H4 (cell line): ENCODE measurements around the gene MPRIP. TPM values are rescaled to one million over a fixed set of nuclear protein-coding genes. Genes with fewer than 3 reads are reported as not detected.

Experiments
- DNase-seq: peaks from one replicate; pipeline ENCODE4 v3.0.0-alpha.2; 2015; ENCODE audit warnings: low spot score
- total RNA-seq: library from RNA; depleted of rRNA; stranded (reverse); fragments of >200 nt; shearing (Covaris generic); gene quantifications from 2 replicates; pipeline ENCODE4 v1.2.3, GENCODE V29; 2014

The MPRIP gene
- total RNA-seq, 1 experiment from 2014 or later: 99.5 TPM

DNA sequence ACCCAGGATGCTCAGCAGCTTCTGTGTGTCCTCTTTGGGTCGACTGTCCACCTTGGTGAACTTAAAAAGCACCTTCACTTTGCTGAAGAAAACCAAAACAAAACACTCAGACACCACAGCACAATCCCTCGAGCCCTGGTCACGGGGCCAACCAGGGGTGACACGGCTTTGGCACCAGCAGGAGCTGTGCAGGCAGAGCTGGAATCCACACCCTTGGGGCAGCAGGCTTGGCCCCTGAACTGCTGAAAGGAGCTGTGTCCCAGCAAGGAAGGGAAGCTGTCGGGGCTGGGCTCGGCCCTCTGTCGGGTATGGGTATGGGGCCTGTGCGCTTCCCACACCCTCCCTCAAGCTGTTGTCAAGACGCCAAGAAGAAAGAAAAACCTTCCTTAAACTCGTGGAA, 171.5 kb downstream of the MPRIP start:
- no peak for DNase-seq

GRCh38 chr17:17214646-17215436, 172.6 kb downstream of the MPRIP start:
- DNase-seq: no peak

GRCh38 chr17:17215575-17215974, 173.3 kb downstream of the MPRIP start:
- no peak for DNase-seq

DNA sequence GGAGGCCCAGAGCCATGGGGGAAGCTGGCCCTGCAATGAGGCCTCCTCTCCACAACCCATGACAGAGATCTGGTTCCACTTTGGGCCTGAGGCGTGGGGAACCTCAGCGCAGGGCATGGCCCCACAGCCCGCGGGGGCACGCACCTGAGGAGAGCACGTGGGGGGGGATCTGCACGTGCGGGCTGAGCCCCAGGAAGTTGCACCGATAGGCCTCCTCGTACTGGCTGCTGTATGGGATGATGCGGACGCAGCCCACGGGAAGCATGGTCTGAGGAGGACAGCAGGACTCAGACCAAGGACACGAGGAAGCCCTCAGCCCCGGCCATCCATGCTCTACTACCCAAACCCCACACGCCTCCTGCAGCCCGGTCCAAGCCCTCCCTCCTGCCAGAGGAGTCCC, 174.0 kb downstream of the MPRIP start:
- DNase-seq: no peak

- DNase-seq: no peak
Measured at GRCh38 chr17:17216776-17217175, 174.5 kb downstream of the MPRIP start.

- DNase-seq: no peak
Measured at GRCh38 chr17:17217995-17218394, 175.7 kb downstream of the MPRIP start.

- DNase-seq: no peak
Measured at GRCh38 chr17:17220529-17220928, 178.3 kb downstream of the MPRIP start.

GRCh38 chr17:17221329-17221728, 179.1 kb downstream of the MPRIP start:
- no peak for DNase-seq

DNA sequence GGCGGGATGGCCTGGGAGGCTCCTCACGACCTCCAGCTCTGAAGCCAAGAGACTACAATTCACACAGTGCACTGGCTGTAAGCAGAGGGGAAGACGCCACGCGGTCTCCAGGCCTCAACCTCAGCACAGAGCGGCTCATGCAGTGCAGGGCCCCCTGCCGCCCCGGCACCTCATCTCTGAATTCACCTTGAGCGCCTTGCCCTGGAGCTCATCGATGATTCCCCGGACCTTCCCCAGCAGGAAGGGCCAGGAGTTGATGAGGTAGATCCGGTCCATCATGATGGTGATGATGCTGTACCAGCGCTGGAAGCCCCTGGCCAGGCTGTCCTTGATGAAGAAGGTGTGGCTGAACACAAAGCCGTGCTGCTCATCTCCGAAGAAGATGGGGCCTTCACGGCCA, 181.5 kb downstream of the MPRIP start:
- DNase-seq: no peak

- DNase-seq: no peak
Measured at GRCh38 chr17:17224137-17224536, 181.9 kb downstream of the MPRIP start.

- no peak for DNase-seq
Measured at GRCh38 chr17:17225901-17226300, 183.6 kb downstream of the MPRIP start.

- DNase-seq: no peak
Measured at GRCh38 chr17:17226451-17227265, 184.4 kb downstream of the MPRIP start.

GRCh38 chr17:17227608-17228520, 185.6 kb downstream of the MPRIP start:
- no peak for DNase-seq

- DNase-seq: no peak
Measured at GRCh38 chr17:17228521-17229279, 186.4 kb downstream of the MPRIP start.

DNA sequence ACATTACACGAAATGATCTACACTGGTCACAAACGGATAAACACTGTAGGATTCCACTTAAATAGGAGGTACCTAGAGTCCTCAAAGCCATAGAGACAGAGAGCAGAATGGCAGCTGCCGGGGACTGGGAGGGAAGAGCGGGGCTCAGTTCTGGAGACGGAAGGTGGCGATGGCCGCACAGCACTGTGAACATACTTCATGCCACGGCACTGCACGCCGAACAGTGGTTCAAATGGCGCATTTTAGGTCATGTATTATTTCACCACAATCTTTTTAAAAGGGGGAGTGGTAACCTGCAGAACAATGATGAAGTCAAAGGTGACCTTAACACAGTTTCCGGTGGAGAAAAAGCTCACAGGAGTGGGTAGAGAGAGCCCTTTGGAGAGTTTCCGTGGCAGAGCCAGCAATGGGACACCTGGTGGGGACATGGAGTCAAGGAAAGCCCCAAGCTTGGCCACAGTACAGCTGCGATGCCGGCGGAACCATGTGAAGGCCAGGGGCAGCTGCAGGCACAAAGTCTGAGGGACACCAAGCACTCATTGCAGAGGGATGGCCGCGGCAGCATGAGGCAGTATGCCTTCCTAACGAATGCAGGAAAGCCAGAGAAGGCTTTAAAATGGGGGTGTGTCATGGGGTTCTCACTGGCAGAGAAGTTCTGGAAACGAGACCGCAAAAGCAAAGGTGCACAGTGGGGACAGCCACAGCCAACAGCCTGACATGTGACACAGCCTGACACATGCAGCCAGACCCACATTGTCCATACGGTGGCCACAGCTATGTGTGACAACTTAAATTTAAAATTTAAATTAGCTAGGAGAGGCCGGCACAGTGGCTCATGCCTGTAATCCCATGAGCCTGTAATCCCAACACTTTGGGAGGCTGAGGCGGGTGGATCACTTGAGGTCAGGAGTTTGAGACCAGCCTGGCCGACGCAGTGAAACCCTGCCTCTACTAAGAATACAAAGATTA, 187.4 kb downstream of the MPRIP start:
- DNase-seq: no peak

- DNase-seq: no peak
Measured at GRCh38 chr17:17231621-17232302, 189.5 kb downstream of the MPRIP start.

DNA sequence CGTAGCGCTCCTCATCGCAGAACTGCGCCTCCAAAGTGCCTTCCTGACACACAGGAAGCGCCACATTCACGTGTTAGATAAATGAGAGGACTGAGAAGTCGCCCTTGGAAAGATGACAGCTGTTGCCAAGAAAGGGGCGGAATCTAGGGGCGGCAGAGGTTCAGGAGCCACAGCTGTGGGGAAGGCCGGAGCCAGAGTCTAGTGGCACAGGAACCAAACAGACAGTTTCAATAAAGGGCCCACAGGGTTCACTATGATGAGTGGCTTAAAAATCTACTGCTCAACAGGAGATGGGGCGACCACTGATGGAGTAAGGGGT, 190.0 kb downstream of the MPRIP start:
- DNase-seq: no peak

DNA sequence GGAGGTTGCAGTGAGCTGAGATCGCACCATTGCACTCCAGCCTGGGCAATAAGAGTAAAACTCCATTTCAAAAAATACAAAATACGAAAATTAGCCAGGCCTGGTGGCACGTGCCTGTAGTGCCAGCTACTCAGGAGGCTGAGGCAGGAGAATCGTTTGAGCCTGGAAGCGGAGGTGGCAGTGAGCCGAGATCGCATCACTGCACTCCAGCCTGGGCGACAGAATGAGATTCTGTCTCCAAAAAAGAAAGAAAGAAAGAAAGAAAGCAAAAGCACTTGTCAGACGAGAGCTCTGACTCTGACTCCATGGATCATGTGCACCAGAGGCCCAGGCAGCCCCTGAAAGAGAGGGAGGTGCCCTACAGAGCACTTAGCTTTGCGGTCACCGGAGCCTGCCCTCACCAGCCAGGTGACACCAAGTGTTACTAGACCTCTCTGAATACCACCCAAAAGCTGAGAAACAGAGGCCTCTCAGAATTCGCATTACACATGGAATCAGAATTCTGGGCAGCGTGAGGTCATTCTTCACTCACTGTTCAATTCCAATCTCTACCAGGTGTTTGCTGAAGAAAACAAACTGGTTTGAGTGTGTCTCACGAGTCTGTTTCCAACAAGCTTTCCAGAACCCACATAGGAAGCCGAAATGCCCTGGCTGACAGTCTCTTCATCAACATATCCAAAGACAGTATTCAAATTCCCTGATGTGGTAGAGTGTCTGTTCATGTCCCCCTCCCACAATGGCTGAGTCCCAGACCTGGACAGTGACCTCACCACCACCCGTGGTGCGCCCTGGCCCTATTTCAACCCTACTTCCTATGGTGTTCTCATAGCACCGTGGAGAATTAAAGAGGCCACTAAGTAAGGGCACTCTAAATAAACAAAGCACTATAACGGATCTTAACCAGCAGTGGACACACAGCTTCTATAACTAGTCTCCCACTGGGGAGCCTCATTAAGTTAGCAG, 193.2 kb downstream of the MPRIP start:
- no peak for DNase-seq
